Caco-2 (cell line): ENCODE data around the gene UNC93A. TPM values are rescaled to one million over a fixed set of nuclear protein-coding genes. Genes with fewer than 3 reads are reported as not detected.
A peak's percentile ranks its signal among the peaks of the same experiment; 100 is the strongest.
"Not testable (repeated sequence)": the region's sequence is repeated elsewhere in the genome, so short reads cannot be mapped to it uniquely, and the experiment has no call there.

ENCODE experiments used
- BruUV-seq: library from RNA; stranded (reverse); fragments of 400-500 nt; replicated peaks from 2 replicates; lab custom pipeline; 2021; lab: Mats Ljungman, UMichigan
- CTCF ChIA-PET: fragments of 300-600 bp; sonication (Branson Sonifier 250); formaldehyde crosslinking; loops from one replicate; lab custom pipeline; 2022; ENCODE audit warnings: antibody characterized with exemption; lab: Charles Lee
- POLR2A ChIA-PET: fragments of 300-600 bp; sonication (Branson Sonifier 250); formaldehyde crosslinking; loops from one replicate; lab custom pipeline; 2022; ENCODE audit warnings: antibody characterized with exemption; lab: Charles Lee
- DNase-seq, 2 experiments: peaks; one replicate each; pipeline versions ENCODE4 v3.0.0 to v3.0.0-alpha.2; 2020 to 2022
- H3K27me3 ChIP-seq: replicated peaks from 2 replicates; pipeline ENCODE4 v1.6.0; 2011; ENCODE audit warnings: low read length; ENCODE audit not compliant: control insufficient read depth, insufficient read depth
- H3K36me3 ChIP-seq: 2 replicates; pipeline ENCODE4 v1.5.1; 2011; ENCODE audit warnings: low read length; ENCODE audit not compliant: control insufficient read depth, insufficient read depth
- H3K4me1 ChIP-seq: fragments of 250-450 bp; sonication (Bioruptor Pico); 2 replicates; pipeline ENCODE4 v1.5.1; 2020; ENCODE audit warnings: mild to moderate bottlenecking
- H3K4me3 ChIP-seq: 2 replicates; pipeline ENCODE4 v1.5.1; 2011; ENCODE audit warnings: low read depth, mild to moderate bottlenecking, control low read depth, low read length
- H3K9me3 ChIP-seq: fragments of 250-450 bp; sonication (Bioruptor Pico); 2 replicates; pipeline ENCODE4 v1.5.1; 2020; ENCODE audit warnings: mild to moderate bottlenecking, moderate library complexity
- H3K27ac Mint-ChIP-seq: one replicate; pipeline ENCODE4 v1.8.0; 2022; ENCODE audit warnings: mixed read lengths; ENCODE audit not compliant: unreplicated experiment
- H3K27me3 Mint-ChIP-seq: one replicate; pipeline ENCODE4 v1.8.0; 2022; ENCODE audit warnings: mixed read lengths; ENCODE audit not compliant: insufficient read depth, unreplicated experiment
- H3K36me3 Mint-ChIP-seq: one replicate; pipeline ENCODE4 v1.8.0; 2022; ENCODE audit warnings: mild to moderate bottlenecking, mixed read lengths; ENCODE audit not compliant: insufficient read depth, unreplicated experiment
- H3K4me1 Mint-ChIP-seq: one replicate; pipeline ENCODE4 v1.8.0; 2022; ENCODE audit warnings: low read depth, mixed read lengths; ENCODE audit not compliant: unreplicated experiment
- H3K4me3 Mint-ChIP-seq: one replicate; pipeline ENCODE4 v1.8.0; 2022; ENCODE audit warnings: mild to moderate bottlenecking, moderate library complexity, mixed read lengths; ENCODE audit not compliant: unreplicated experiment
- H3K9me3 Mint-ChIP-seq: one replicate; pipeline ENCODE4 v1.8.0; 2022; ENCODE audit warnings: mixed read lengths; ENCODE audit not compliant: unreplicated experiment
- intact Hi-C: fragments of 100-400 bp; cut with micrococcal nuclease; formaldehyde crosslinking; loops from one replicate; pipeline ENCODE4 v1.10.0; 2022; ENCODE audit not compliant: unreplicated experiment
- total RNA-seq: library from RNA; stranded (reverse); gene quantifications from 2 replicates; pipeline ENCODE4 v1.2.3, GENCODE V29; 2022
- TF ChIP-seq, protein P1 (sequence below), 2 experiments: fragments of 200-600 bp in 1 of 2; IDR thresholded peaks; 1 replicate in 1 of 2; 2 replicates in 1 of 2; pipeline versions ENCODE4 v1.5.1 to v1.8.0; 2011 to 2022; ENCODE audit warnings: antibody characterized with exemption in 1 of 2, control low read depth in 1 of 2, inconsistent platforms in 1 of 2, low read depth in 1 of 2, low read length in 1 of 2, mild to moderate bottlenecking in 1 of 2, moderate library complexity in 1 of 2; ENCODE audit not compliant: insufficient read depth in 1 of 2, severe bottlenecking in 1 of 2, unreplicated experiment in 1 of 2

Gene UNC93A
- total RNA-seq, 1 experiment from 2014 or later = 32.3 TPM

DNA sequence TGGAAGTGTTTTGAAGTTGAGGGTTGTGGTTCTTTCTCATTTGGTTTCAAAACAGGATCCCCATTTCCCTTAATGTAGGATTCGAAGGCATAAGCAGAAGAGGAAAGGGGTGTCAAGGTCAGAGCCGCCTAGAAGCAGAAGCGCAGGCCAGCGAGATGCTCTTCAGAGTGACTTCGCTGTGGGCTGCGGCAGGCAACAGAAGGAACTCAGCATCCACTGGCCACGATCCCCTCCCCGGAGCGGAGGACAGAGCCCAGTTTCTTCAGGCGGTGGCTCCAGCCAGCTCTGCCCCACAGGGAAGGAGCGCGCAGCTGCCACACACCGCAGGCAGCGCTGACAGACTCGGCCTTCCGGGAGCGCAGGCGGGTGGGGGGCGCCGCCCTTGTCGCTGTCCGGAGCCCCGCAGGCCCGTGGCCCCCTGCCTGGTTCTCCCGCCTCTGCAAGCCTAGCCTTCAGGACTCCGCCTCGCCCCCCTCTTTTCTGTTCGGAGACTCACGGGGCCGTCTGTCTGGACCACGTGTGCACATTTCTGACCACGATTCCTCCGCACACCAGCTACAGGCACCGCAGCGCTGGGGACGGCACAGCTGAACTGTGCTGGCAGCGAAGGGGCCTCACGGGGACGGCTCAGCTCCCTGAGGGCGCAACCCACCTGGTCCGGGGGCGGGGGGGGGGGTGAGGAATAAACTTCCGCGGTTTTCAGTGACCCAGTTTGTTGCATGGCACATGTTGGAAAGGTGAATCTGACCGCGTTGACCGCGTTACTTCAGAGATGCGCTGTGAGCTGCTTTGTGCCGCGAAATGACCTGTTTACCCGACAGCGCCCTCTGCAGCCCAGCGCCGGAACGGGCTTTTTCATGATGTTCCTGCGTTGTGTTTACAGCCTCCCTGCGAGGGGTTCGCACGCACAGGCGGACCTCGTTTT is 59.9 kb downstream of the UNC93A start:
- BruUV-seq = TSS peak; percentile 46
- peak overlapping the region; percentile 95 for H3K4me3 Mint-ChIP-seq
- intact Hi-C loops = loop anchor here (1.0 to 2.0 kb wide), 5 partner anchors 9 to 130 kb away; no protein-coding TSS in a partner anchor
- Histone ChIP-seq H3K4me3 (peak overlapping the region; percentile 61), H3K27me3 (no peaks in the 10 kb centered on the region), H3K4me1 (peaks cover 27% of the 10 kb centered on the region), H3K36me3 (no peaks in the 10 kb centered on the region), H3K9me3 (no peaks in the 10 kb centered on the region; the same call in 1 of the 2 replicates)
- TF ChIP-seq, protein P1, sequence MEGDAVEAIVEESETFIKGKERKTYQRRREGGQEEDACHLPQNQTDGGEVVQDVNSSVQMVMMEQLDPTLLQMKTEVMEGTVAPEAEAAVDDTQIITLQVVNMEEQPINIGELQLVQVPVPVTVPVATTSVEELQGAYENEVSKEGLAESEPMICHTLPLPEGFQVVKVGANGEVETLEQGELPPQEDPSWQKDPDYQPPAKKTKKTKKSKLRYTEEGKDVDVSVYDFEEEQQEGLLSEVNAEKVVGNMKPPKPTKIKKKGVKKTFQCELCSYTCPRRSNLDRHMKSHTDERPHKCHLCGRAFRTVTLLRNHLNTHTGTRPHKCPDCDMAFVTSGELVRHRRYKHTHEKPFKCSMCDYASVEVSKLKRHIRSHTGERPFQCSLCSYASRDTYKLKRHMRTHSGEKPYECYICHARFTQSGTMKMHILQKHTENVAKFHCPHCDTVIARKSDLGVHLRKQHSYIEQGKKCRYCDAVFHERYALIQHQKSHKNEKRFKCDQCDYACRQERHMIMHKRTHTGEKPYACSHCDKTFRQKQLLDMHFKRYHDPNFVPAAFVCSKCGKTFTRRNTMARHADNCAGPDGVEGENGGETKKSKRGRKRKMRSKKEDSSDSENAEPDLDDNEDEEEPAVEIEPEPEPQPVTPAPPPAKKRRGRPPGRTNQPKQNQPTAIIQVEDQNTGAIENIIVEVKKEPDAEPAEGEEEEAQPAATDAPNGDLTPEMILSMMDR (IDR thresholded peaks at IDR 0.05; ENCODE audit: insufficient read depth in 1 of 2, low read depth in 1 of 2, low read length in 1 of 2, severe bottlenecking in 1 of 2, unreplicated experiment in 1 of 2) = peak; percentile 87 to 93
- H3K27ac Mint-ChIP-seq = peak overlapping the region; percentile 96
- H3K27me3 Mint-ChIP-seq = no peaks in the 10 kb centered on the region
- POLR2A ChIA-PET = interaction anchor here (0.7 to 3.1 kb wide), 4 partner anchors 9 to 95 kb away, joined by 4 to 20 read pairs (median 7); no protein-coding TSS in a partner anchor
- CTCF ChIA-PET = interaction anchor here (0.6 to 2.3 kb wide), 21 partner anchors 9 to 782 kb away, joined by 3 to 25 read pairs (median 4); partner anchors contain the start of gene UNC93A
- H3K4me1 Mint-ChIP-seq = peaks cover 24% of the 10 kb centered on the region
- H3K9me3 Mint-ChIP-seq = peaks cover 3% of the 10 kb centered on the region
- DNase-seq = peak; percentile 87 to 91
- H3K36me3 Mint-ChIP-seq = peaks cover 27% of the 10 kb centered on the region

DNA sequence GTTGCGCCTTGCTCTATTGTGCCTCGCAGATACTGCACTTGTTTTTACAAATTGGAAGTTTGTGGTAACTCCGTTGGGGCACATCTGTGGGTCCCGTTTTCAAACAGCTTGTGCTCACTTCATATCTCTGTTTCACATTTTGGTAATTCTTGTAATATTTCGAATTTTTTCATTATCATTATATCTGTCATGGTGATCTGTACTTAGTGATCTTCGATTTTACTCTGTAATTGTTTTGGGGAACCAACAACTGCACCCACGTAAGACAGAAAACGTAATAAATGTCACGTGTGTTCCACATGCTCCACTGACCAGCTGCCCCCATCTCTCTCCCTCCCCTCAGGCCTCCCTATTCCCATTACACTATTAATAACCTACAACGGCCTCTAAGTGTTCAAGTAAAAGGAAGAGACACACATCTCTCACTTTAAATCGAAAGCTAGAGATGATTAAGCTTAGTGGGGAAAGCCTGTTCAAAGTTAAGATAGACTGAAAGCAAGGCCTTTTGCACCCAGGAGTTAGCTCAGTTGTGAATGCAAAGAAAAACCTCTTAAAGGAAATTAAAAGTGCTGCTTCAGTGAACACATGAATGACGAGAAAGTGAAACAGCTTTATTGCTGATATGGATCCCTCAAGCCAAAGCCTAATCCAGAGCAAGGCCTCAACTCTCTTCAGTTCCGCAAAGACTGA is 60.7 kb downstream of the UNC93A start:
- peak overlapping the region; percentile 96 for H3K27ac Mint-ChIP-seq
- POLR2A ChIA-PET = interaction anchor here (0.6 to 3.1 kb wide), 5 partner anchors 10 to 133 kb away, joined by 3 to 20 read pairs (median 6); no protein-coding TSS in a partner anchor
- peaks cover 27% of the 10 kb centered on the region for H3K4me1 ChIP-seq
- no peak for DNase-seq
- no TSS peak for BruUV-seq
- no peaks in the 10 kb centered on the region for H3K9me3 Mint-ChIP-seq
- TF ChIP-seq, protein P1 (IDR thresholded peaks at IDR 0.05; ENCODE audit: insufficient read depth in 1 of 2, low read depth in 1 of 2, low read length in 1 of 2, severe bottlenecking in 1 of 2, unreplicated experiment in 1 of 2) = no peak
- peak overlapping the region; percentile 61 for H3K4me3 ChIP-seq
- H3K27me3 ChIP-seq = no peaks in the 10 kb centered on the region
- peak overlapping the region; percentile 95 for H3K4me3 Mint-ChIP-seq
- H3K27me3 Mint-ChIP-seq = no peaks in the 10 kb centered on the region
- no peaks in the 10 kb centered on the region; the same call in 1 of the 2 replicates for H3K9me3 ChIP-seq
- intact Hi-C loops = loop anchor here (2.0 kb wide), 4 partner anchors 41 to 131 kb away; no protein-coding TSS in a partner anchor
- peaks cover 26% of the 10 kb centered on the region for H3K36me3 Mint-ChIP-seq
- CTCF ChIA-PET = interaction anchor here (0.8 to 2.3 kb wide), 12 partner anchors 10 to 605 kb away, joined by 3 to 25 read pairs (median 4); partner anchors contain the start of gene UNC93A
- peaks cover 19% of the 10 kb centered on the region for H3K4me1 Mint-ChIP-seq
- H3K36me3 ChIP-seq = no peaks in the 10 kb centered on the region

DNA sequence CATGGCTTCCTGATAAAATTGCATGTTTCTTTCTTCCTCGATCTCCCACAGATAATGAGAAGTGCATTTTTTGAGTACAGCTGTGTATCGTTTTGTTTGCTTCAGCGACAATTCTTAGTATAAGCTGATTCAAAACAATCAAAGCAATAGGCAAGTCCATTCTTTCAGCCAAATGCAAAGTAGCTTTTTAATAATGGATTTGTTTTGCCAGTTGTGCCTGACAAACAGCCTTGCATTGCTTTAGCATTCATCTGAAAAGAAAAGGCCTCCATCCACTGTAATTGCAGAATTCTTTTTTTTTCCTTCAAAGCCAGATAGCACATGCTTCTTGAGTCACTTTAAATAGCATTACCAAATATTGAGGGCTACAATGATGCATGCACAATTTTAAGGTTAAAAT is 65.8 kb downstream of the UNC93A start:
- H3K4me1 ChIP-seq = peaks cover 3% of the 10 kb centered on the region; the same call in 1 of the 2 replicates
- BruUV-seq = no TSS peak
- H3K27me3 ChIP-seq = no peaks in the 10 kb centered on the region
- intact Hi-C loops = no loop called here
- POLR2A ChIA-PET = no interaction called here
- no peaks in the 10 kb centered on the region for H3K36me3 ChIP-seq
- H3K9me3 ChIP-seq = no peaks in the 10 kb centered on the region; the same call in 1 of the 2 replicates
- no peaks in the 10 kb centered on the region for H3K4me1 Mint-ChIP-seq
- no peak overlapping the region for H3K27ac Mint-ChIP-seq
- H3K36me3 Mint-ChIP-seq = no peaks in the 10 kb centered on the region
- no peak for DNase-seq
- no peaks in the 10 kb centered on the region for H3K27me3 Mint-ChIP-seq
- H3K4me3 ChIP-seq = no peak overlapping the region
- H3K4me3 Mint-ChIP-seq = no peak overlapping the region
- H3K9me3 Mint-ChIP-seq = no peaks in the 10 kb centered on the region
- TF ChIP-seq, protein P1 (IDR thresholded peaks at IDR 0.05; ENCODE audit: insufficient read depth in 1 of 2, low read depth in 1 of 2, low read length in 1 of 2, severe bottlenecking in 1 of 2, unreplicated experiment in 1 of 2) = no peak
- CTCF ChIA-PET = no interaction called here

DNA sequence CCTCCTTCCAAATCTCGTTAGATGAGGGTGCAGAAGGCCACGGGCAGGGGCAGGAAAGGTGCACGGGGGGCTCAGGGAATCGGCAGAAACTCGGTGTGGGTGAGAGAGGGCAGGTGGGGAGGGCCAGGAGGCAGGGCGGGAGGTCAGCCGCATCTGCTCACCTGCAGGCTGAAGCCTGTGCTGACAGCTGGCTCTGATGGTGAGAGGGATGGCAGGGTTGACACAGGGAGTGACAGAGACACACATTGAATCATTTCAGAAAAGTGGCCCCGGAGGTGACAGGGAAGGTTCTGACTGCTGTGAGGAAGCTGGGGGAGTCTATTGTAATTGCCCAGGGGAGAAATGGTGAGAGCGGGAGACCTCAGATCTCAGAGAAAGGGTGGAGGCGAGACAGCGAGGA is 67.3 kb downstream of the UNC93A start:
- H3K27me3 Mint-ChIP-seq, CTCF ChIA-PET: not testable (repeated sequence)

More for the DNA sequence above, 67.3 kb downstream of the UNC93A start:
- H3K4me3 Mint-ChIP-seq, H3K9me3 Mint-ChIP-seq, intact Hi-C loops, H3K27ac Mint-ChIP-seq, H3K4me1 Mint-ChIP-seq, H3K36me3 Mint-ChIP-seq, H3K9me3 ChIP-seq, H3K4me1 ChIP-seq, H3K36me3 ChIP-seq, DNase-seq, POLR2A ChIA-PET, H3K27me3 ChIP-seq, H3K4me3 ChIP-seq, BruUV-seq: not testable (repeated sequence)
